NCI-H187 (cell line): Measurements from ENCODE around the gene PPP3CA.

Experiments used
- DNase-seq, 2 experiments: peaks; one replicate each; lab custom pipeline; 2025; lab: John Stamatoyannopoulos, UW

Gene PPP3CA

GRCh38 chr4:101331017-101331416 is 16.3 kb downstream of the PPP3CA start:
- no peak for DNase-seq

DNA sequence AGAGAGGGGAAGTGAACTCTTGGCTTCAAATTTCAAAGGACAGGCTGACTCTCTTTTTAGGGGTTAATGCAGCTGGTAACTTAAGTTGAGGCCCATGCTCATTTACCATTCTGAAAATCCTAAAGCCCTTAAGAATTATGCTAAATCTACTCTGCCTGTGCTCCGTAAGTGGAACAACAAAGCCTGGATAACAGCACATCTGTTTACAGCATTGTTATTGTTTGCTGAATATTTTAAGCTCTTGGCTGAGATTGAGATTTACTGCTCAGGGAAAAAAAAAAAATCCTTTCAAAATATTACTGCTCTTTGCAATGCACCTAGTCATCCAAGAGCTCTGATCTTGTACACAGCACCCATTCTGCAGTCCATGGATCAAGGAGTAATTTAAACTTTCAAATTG is 17.7 kb downstream of the PPP3CA start:
- DNase-seq, result no peak

DNA sequence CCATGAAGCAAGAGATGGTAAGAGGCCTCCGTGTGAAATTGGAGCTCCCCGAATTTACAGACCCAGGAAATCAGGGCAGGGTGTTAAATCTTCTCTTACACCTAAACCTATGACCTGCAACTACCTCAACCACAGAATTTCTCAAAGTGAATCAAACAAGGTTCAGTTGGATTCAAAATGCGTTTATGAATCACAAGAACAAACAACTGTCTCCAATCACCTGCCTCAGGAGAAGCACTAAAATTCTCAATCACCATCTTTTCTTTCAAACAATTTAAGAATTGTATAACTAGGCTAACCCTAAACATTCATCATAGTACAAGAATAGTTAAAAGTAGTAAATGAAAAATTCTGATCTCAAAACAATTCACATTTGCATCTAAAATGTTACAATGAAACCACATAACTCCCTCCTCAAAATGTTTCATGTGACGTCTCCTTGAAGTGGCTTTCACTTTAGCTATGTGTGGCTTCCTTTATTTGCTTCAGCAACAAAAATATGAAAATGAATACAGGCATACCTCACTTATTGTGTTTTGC is 19.2 kb downstream of the PPP3CA start:
- DNase-seq, result no peak

GRCh38 chr4:101326576-101326975 is 20.8 kb downstream of the PPP3CA start:
- DNase-seq, result no peak

GRCh38 chr4:101322743-101323142 is 24.6 kb downstream of the PPP3CA start:
- DNase-seq, result no peak

DNA sequence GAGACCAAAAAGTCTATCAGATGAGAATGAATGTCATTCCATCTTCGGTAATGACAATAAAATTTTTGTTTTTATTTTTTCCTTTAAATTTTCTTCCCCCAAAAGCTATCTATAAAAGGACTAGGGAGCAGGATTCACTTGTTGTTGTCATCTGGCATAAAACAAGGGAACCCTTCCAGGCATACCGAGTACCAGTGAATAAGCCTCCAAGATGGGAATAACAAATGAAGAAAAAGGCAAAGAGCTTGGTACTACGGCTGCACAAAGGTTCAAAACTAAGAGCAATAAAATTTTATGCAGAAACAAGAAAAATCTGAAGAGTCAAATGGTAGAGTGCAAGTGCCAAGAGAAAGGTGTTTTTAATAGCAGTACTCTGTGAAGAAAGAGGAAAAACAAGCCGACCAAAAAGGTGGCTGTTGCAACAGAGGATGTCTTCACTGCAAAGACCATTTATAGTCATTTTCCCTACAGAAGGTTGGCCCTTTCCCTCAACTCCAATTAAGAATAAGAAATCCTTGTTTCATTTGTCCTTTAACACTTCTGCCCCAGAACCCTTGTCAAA is 25.8 kb downstream of the PPP3CA start:
- DNase-seq, result no peak

GRCh38 chr4:101315786-101316185 is 31.5 kb downstream of the PPP3CA start:
- DNase-seq, result no peak

DNA sequence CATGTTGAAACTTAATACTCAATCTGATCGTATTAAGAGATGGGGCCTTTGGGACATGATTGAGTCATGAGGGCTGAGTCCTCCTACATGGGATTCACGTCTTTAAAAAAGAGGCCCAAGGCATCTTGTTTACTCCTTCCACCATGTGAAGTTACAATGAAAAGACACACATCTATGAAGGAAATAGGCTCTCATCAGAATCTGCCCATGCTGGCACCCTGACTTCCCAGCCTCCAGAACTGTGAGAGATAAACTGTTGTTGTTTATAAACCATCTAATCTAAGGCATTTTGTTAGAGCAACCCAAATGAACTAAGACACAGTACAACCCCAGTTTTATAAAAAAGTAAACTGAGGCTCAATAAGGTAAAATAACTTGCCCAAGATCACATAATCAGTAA is 32.3 kb downstream of the PPP3CA start:
- DNase-seq, result no peak

GRCh38 chr4:101309925-101310324 is 37.4 kb downstream of the PPP3CA start:
- DNase-seq, result no peak

GRCh38 chr4:101307899-101308298 is 39.4 kb downstream of the PPP3CA start:
- DNase-seq, result no peak

GRCh38 chr4:101306764-101307615 is 40.3 kb downstream of the PPP3CA start:
- DNase-seq, result no peak

GRCh38 chr4:101306225-101306624 is 41.1 kb downstream of the PPP3CA start:
- DNase-seq, result no peak

DNA sequence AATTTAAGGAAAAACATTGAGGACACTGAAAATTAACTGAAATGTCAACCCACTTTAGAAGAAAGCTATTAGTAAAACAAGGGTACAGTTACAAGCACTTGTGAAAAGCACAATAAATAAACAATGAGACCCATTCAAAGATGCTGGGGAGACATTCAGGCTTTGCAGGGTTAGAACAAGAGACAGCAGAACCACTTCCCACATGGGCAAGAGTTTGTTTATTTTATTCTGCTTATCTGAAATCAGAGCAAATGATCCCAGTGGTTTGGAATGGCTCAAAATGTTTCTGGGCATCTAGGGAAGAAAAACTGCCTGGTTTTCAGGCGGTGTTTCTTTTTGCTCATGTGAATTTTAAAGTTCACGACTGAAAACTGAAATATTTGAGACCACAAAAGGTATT is 42.4 kb downstream of the PPP3CA start:
- no peak for DNase-seq

- no peak for DNase-seq
These were observed 47.3 kb downstream of the PPP3CA start for GRCh38 chr4:101299899-101300540.

GRCh38 chr4:101299021-101299420 is 48.3 kb downstream of the PPP3CA start:
- DNase-seq, result no peak

GRCh38 chr4:101295691-101296090 is 51.6 kb downstream of the PPP3CA start:
- no peak for DNase-seq

GRCh38 chr4:101294597-101294996 is 52.7 kb downstream of the PPP3CA start:
- DNase-seq, result no peak

DNA sequence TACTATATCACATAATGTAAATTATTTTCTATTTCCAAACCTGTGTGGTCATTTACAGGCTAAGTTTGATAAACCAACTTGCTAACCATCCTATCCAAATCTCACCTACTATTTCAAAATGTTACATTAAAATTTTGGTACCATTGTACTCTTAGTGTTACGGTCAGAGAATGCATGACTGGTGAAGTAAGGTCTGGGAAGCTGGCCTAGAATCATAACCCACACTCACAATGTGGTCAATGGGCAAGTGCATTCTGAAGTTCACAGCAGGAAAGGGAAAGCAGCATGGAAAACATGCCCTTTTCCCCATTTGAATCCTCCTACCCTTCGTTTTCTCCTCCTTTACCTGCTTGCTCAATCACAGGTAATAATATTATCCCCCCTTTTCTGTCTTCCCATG is 54.4 kb downstream of the PPP3CA start:
- DNase-seq, result no peak

DNA sequence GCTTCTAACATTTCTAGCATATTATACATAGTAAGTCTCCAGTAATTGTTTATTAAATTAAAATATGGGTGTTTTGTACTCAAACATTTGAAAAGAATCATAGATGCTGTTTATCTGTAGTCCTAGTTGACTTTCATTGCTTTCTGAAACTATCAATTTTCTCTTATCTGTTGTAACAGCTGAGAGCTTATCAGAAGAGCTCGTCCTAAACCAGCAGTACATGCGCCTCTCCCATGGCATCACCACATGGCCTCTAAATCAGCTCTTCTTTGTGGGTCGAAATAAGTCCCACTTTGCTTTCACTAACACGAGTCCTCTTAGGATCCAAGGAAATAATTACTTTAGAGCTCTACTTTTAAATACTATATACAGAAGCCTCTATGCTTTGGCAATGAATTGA is 55.1 kb downstream of the PPP3CA start:
- no peak for DNase-seq

- DNase-seq, result no peak
These were observed 56.1 kb downstream of the PPP3CA start for GRCh38 chr4:101291198-101291597.

- no peak for DNase-seq
These were observed 56.7 kb downstream of the PPP3CA start for GRCh38 chr4:101290654-101291053.

DNA sequence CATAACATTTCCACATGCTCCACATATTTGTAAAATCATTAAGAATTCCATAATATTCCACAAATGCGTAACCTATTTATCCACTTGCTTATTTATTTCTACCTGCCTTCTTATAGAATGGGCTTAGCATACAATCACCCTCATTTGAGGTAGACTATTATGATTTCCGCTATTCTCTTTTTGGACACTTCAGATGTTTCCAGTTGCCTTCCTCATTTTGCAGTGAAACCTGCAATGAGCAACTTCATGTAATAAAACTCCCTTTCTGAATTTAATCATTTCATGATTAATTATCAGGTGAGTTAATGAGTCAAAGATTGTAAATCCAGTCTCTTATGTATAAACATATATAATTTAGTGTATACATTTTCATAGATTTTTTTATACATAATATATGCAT is 58.0 kb downstream of the PPP3CA start:
- no peak for DNase-seq
